ENCODE measurements around the gene EYS.
"Not testable (repeated sequence)": the region's sequence is repeated elsewhere in the genome, so short reads cannot be mapped to it uniquely, and the experiment has no call there.

The EYS gene

GRCh38 chr6:63859528-63859927 lies 1847.5 kb downstream of the EYS start:
- H3K27ac ChIP-seq (ENCODE audit: low read depth, low read length), result no peak overlapping the region
- no peaks in the 10 kb centered on the region for H3K4me1 ChIP-seq (ENCODE audit: control insufficient read depth in 1 of 2, insufficient read depth in 2 of 2, low read length in 2 of 2)
- H3K4me3 ChIP-seq (ENCODE audit: low read depth in 1 of 2, low read length in 2 of 2), result no peak overlapping the region
- H3K9me3 ChIP-seq (ENCODE audit: control insufficient read depth in 1 of 2, low read length in 2 of 2), result no peaks in the 10 kb centered on the region
- no peak overlapping the region for H3K9ac ChIP-seq (ENCODE audit: low read depth in 1 of 2, low read length in 2 of 2)
- H3K27me3 ChIP-seq (ENCODE audit: control insufficient read depth in 1 of 2, insufficient read depth in 2 of 2, low read length in 2 of 2), result no peaks in the 10 kb centered on the region
- H3K36me3 ChIP-seq (ENCODE audit: control insufficient read depth in 1 of 2, insufficient read depth in 2 of 2, low read length in 2 of 2), result no peaks in the 10 kb centered on the region

DNA sequence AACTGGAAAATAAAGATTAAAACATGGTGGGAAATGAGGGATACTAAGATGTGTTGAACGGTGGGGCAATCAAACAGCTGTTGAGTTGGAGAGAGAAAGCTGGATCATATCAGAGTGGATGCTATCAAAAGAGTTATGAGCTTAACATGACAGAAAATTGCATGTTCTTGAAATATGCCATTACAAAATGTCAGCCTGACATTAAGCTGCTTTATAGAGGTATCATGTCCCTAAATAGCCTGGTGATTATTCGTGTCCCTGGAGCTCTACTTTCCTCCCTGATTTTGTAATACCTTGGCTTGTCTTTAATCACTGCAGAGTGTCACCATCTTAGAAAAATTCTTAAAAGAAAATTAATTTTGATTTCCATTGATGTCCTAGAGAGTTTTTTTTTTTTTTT lies 1848.3 kb downstream of the EYS start:
- H3K9ac ChIP-seq (ENCODE audit: low read depth in 1 of 2, low read length in 2 of 2), result no peak overlapping the region

DNA sequence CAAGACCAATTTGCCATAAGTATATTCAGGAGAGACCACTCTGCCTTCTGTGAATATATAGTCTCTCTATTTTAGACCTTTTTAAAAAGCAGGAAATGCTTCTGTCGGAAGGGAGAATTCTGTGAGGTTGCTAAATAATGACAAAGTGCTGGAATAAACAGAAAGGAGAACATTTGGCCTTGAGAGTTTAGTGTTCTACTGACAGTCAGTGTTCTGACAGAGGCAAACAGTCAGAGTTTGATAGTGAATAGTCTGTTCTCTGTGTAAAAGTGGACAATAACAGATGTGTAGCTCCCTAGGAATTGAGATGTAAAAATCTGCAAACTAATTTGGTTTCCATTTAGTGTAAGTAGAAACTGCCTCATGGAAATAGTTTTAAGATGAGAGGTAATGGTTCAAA lies 1850.8 kb downstream of the EYS start:
- Histone ChIP-seq H3K27ac (ENCODE audit: low read depth, low read length) (no peak overlapping the region), H3K9ac (ENCODE audit: low read depth in 1 of 2, low read length in 2 of 2) (no peak overlapping the region), H3K9me3 (ENCODE audit: control insufficient read depth in 1 of 2, low read length in 2 of 2) (no peaks in the 10 kb centered on the region), H3K4me1 (ENCODE audit: control insufficient read depth in 1 of 2, insufficient read depth in 2 of 2, low read length in 2 of 2) (no peaks in the 10 kb centered on the region), H3K36me3 (ENCODE audit: control insufficient read depth in 1 of 2, insufficient read depth in 2 of 2, low read length in 2 of 2) (no peaks in the 10 kb centered on the region), H3K27me3 (ENCODE audit: control insufficient read depth in 1 of 2, insufficient read depth in 2 of 2, low read length in 2 of 2) (no peaks in the 10 kb centered on the region), H3K4me3 (ENCODE audit: low read depth in 1 of 2, low read length in 2 of 2) (no peak overlapping the region)

More for the DNA sequence above, 1848.3 kb downstream of the EYS start:
- Histone ChIP-seq H3K9me3 (ENCODE audit: control insufficient read depth in 1 of 2, low read length in 2 of 2) (no peaks in the 10 kb centered on the region), H3K27me3 (ENCODE audit: control insufficient read depth in 1 of 2, insufficient read depth in 2 of 2, low read length in 2 of 2) (no peaks in the 10 kb centered on the region), H3K4me3 (ENCODE audit: low read depth in 1 of 2, low read length in 2 of 2) (no peak overlapping the region), H3K4me1 (ENCODE audit: control insufficient read depth in 1 of 2, insufficient read depth in 2 of 2, low read length in 2 of 2) (no peaks in the 10 kb centered on the region), H3K36me3 (ENCODE audit: control insufficient read depth in 1 of 2, insufficient read depth in 2 of 2, low read length in 2 of 2) (no peaks in the 10 kb centered on the region), H3K27ac (ENCODE audit: low read depth, low read length) (no peak overlapping the region)

DNA sequence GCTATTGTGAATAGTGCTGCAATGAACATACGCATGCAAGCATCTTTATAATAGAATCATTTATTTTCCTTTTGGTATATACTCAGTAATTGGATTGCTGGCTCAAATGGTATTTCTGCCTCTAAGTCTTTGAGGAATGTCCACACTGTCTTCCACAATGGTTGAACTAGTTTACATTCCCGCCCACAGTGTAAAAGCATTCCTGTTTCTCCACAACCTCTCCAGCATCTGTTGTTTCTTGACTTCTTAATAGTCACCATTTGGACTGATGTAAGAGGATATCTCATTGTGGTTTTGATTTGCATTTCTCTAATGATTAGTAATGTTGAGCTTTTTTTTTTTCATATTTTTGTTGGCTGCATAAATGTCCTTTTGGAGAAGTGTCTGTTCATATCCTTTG lies 1862.7 kb downstream of the EYS start:
- no peak overlapping the region for H3K9ac ChIP-seq (ENCODE audit: low read depth in 1 of 2, low read length in 2 of 2)
- no peaks in the 10 kb centered on the region for H3K27me3 ChIP-seq (ENCODE audit: control insufficient read depth in 1 of 2, insufficient read depth in 2 of 2, low read length in 2 of 2)
- H3K36me3 ChIP-seq (ENCODE audit: control insufficient read depth in 1 of 2, insufficient read depth in 2 of 2, low read length in 2 of 2), result no peaks in the 10 kb centered on the region
- no peaks in the 10 kb centered on the region for H3K9me3 ChIP-seq (ENCODE audit: control insufficient read depth in 1 of 2, low read length in 2 of 2)
- H3K27ac ChIP-seq (ENCODE audit: low read depth, low read length), result no peak overlapping the region
- H3K4me3 ChIP-seq (ENCODE audit: low read depth in 1 of 2, low read length in 2 of 2), result no peak overlapping the region
- no peaks in the 10 kb centered on the region for H3K4me1 ChIP-seq (ENCODE audit: control insufficient read depth in 1 of 2, insufficient read depth in 2 of 2, low read length in 2 of 2)

GRCh38 chr6:63839485-63839884 lies 1867.5 kb downstream of the EYS start:
- Histone ChIP-seq H3K27ac (ENCODE audit: low read depth, low read length) (no peak overlapping the region), H3K36me3 (ENCODE audit: control insufficient read depth in 1 of 2, insufficient read depth in 2 of 2, low read length in 2 of 2) (no peaks in the 10 kb centered on the region), H3K9me3 (ENCODE audit: control insufficient read depth in 1 of 2, low read length in 2 of 2) (no peaks in the 10 kb centered on the region), H3K27me3 (ENCODE audit: control insufficient read depth in 1 of 2, insufficient read depth in 2 of 2, low read length in 2 of 2) (no peaks in the 10 kb centered on the region), H3K9ac (ENCODE audit: low read depth in 1 of 2, low read length in 2 of 2) (no peak overlapping the region), H3K4me1 (ENCODE audit: control insufficient read depth in 1 of 2, insufficient read depth in 2 of 2, low read length in 2 of 2) (no peaks in the 10 kb centered on the region), H3K4me3 (ENCODE audit: low read depth in 1 of 2, low read length in 2 of 2) (no peak overlapping the region)

- not testable (repeated sequence) for H3K36me3 ChIP-seq (ENCODE audit: control insufficient read depth in 1 of 2, insufficient read depth in 2 of 2, low read length in 2 of 2); H3K9ac ChIP-seq (ENCODE audit: low read depth in 1 of 2, low read length in 2 of 2); H3K27ac ChIP-seq (ENCODE audit: low read depth, low read length); H3K4me1 ChIP-seq (ENCODE audit: control insufficient read depth in 1 of 2, insufficient read depth in 2 of 2, low read length in 2 of 2); H3K27me3 ChIP-seq (ENCODE audit: control insufficient read depth in 1 of 2, insufficient read depth in 2 of 2, low read length in 2 of 2); H3K9me3 ChIP-seq (ENCODE audit: control insufficient read depth in 1 of 2, low read length in 2 of 2); H3K4me3 ChIP-seq (ENCODE audit: low read depth in 1 of 2, low read length in 2 of 2)
These were observed 1878.3 kb downstream of the EYS start for GRCh38 chr6:63828678-63829077.

DNA sequence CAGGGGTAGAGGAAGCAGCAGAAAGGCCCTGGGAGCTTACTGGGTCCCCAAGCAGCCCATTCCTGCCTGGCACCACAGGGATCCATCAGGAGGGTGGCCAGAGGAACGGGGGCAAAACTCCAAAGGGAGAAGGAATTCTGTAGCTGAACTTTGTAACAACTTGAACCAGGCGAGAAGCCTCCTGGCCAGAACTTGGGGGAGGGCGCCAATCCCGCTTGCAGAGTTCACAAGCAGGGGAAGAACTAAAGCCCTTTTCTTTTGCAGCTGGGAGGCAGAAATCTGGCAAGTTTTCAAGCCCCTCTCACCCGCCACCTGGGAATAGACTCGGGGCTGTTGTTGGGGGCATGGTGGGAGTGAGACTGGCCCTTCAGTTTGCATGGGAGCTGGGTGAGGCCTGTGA lies 1882.3 kb downstream of the EYS start:
- Histone ChIP-seq H3K9ac (ENCODE audit: low read depth in 1 of 2, low read length in 2 of 2) (no peak overlapping the region), H3K9me3 (ENCODE audit: control insufficient read depth in 1 of 2, low read length in 2 of 2) (peaks cover 0 to 3% of the 10 kb centered on the region in 2 donors), H3K4me1 (ENCODE audit: control insufficient read depth in 1 of 2, insufficient read depth in 2 of 2, low read length in 2 of 2) (no peaks in the 10 kb centered on the region), H3K36me3 (ENCODE audit: control insufficient read depth in 1 of 2, insufficient read depth in 2 of 2, low read length in 2 of 2) (no peaks in the 10 kb centered on the region), H3K4me3 (ENCODE audit: low read depth in 1 of 2, low read length in 2 of 2) (no peak overlapping the region), H3K27me3 (ENCODE audit: control insufficient read depth in 1 of 2, insufficient read depth in 2 of 2, low read length in 2 of 2) (no peaks in the 10 kb centered on the region), H3K27ac (ENCODE audit: low read depth, low read length) (no peak overlapping the region)

GRCh38 chr6:63821442-63821841 lies 1885.6 kb downstream of the EYS start:
- Histone ChIP-seq H3K36me3 (ENCODE audit: control insufficient read depth in 1 of 2, insufficient read depth in 2 of 2, low read length in 2 of 2) (no peaks in the 10 kb centered on the region), H3K4me1 (ENCODE audit: control insufficient read depth in 1 of 2, insufficient read depth in 2 of 2, low read length in 2 of 2) (peaks cover 2 to 3% of the 10 kb centered on the region in 2 donors), H3K27me3 (ENCODE audit: control insufficient read depth in 1 of 2, insufficient read depth in 2 of 2, low read length in 2 of 2) (no peaks in the 10 kb centered on the region), H3K4me3 (ENCODE audit: low read depth in 1 of 2, low read length in 2 of 2) (no peak overlapping the region), H3K9me3 (ENCODE audit: control insufficient read depth in 1 of 2, low read length in 2 of 2) (no peaks in the 10 kb centered on the region), H3K9ac (ENCODE audit: low read depth in 1 of 2, low read length in 2 of 2) (no peak overlapping the region), H3K27ac (ENCODE audit: low read depth, low read length) (no peak overlapping the region)

DNA sequence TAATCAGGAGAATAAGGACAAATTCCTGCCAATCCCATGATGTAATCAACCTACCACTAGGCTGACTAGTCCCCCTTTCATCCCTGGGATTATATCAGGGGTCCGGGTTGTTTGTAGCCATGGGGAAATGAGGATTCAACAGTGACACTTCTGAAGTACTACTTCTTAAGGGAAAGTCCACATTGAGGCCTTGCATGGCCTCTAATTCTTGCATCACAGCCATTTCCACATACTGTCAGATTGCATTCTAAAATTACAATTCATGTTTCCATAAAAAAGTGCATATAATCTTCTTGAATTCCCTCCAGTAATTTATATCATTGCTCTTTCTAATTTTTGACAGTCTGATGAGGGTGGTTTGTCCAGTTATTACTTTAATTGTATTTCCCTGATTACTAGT lies 1887.2 kb downstream of the EYS start:
- no peak overlapping the region for H3K9ac ChIP-seq (ENCODE audit: low read depth in 1 of 2, low read length in 2 of 2)
- peaks cover 3 to 5% of the 10 kb centered on the region in 2 donors for H3K4me1 ChIP-seq (ENCODE audit: control insufficient read depth in 1 of 2, insufficient read depth in 2 of 2, low read length in 2 of 2)
- H3K4me3 ChIP-seq (ENCODE audit: low read depth in 1 of 2, low read length in 2 of 2), result no peak overlapping the region
- no peaks in the 10 kb centered on the region for H3K27me3 ChIP-seq (ENCODE audit: control insufficient read depth in 1 of 2, insufficient read depth in 2 of 2, low read length in 2 of 2)
- H3K27ac ChIP-seq (ENCODE audit: low read depth, low read length), result no peak overlapping the region
- no peaks in the 10 kb centered on the region for H3K9me3 ChIP-seq (ENCODE audit: control insufficient read depth in 1 of 2, low read length in 2 of 2)
- H3K36me3 ChIP-seq (ENCODE audit: control insufficient read depth in 1 of 2, insufficient read depth in 2 of 2, low read length in 2 of 2), result no peaks in the 10 kb centered on the region

DNA sequence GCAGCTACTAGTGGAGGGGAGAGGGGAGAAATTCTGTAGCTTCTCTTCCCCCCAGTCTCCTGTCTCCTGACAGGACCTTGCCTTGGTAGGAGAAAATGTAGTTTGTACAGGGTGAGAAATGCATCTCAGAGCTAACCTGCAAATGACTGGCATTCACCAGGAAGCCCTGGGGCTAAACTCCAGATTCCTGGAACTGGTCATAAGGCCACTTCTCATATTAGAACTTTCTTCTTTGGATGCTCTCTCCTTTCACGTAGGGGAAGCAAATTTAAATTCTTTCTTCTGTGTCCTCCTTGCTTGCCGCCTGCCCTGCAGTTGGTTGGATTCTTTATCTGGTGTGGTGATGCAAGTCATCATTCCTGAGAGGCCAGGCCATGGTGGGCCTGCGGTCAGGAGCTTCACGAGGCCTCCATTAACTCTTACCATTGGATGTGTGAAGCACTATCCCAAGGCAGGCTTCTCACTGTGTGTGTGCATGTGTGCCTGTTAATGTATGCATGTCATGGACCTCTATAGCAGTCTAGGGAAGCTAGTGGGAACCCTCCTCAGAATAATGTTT lies 1889.5 kb downstream of the EYS start:
- H3K4me1 ChIP-seq (ENCODE audit: control insufficient read depth in 1 of 2, insufficient read depth in 2 of 2, low read length in 2 of 2), result peaks cover 3 to 5% of the 10 kb centered on the region in 2 donors
- H3K9me3 ChIP-seq (ENCODE audit: control insufficient read depth in 1 of 2, low read length in 2 of 2), result no peaks in the 10 kb centered on the region
- no peak overlapping the region for H3K4me3 ChIP-seq (ENCODE audit: low read depth in 1 of 2, low read length in 2 of 2)

DNA sequence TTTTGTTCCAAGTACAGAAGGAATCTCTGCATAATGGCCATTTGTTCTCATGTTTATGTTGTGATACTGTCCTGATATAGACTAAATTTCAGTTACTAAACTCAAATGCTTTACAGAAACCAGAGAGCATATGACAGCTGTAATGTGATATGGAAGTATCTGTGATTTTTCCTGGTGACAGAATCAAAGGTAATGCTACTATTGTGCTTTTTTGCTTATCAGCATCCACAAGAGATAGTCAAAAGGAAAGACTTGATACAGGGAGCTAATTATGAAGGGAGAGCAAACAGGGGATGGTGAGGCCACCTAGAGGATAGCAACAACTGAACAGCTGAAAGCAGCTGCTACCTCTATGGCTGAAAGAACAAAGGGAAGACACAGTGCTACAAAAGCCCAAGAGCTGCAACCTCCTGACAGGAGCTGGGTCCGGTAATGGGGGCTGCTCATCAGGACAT lies 1890.0 kb downstream of the EYS start:
- no peak overlapping the region for H3K9ac ChIP-seq (ENCODE audit: low read depth in 1 of 2, low read length in 2 of 2)
- H3K4me3 ChIP-seq (ENCODE audit: low read depth in 1 of 2, low read length in 2 of 2), result no peak overlapping the region
- no peaks in the 10 kb centered on the region for H3K36me3 ChIP-seq (ENCODE audit: control insufficient read depth in 1 of 2, insufficient read depth in 2 of 2, low read length in 2 of 2)
- peaks cover 3 to 5% of the 10 kb centered on the region in 2 donors for H3K4me1 ChIP-seq (ENCODE audit: control insufficient read depth in 1 of 2, insufficient read depth in 2 of 2, low read length in 2 of 2)
- no peak overlapping the region for H3K27ac ChIP-seq (ENCODE audit: low read depth, low read length)
- no peaks in the 10 kb centered on the region for H3K27me3 ChIP-seq (ENCODE audit: control insufficient read depth in 1 of 2, insufficient read depth in 2 of 2, low read length in 2 of 2)
- H3K9me3 ChIP-seq (ENCODE audit: control insufficient read depth in 1 of 2, low read length in 2 of 2), result no peaks in the 10 kb centered on the region

More for the DNA sequence above, 1889.5 kb downstream of the EYS start:
- Histone ChIP-seq H3K36me3 (ENCODE audit: control insufficient read depth in 1 of 2, insufficient read depth in 2 of 2, low read length in 2 of 2) (no peaks in the 10 kb centered on the region), H3K9ac (ENCODE audit: low read depth in 1 of 2, low read length in 2 of 2) (no peak overlapping the region), H3K27ac (ENCODE audit: low read depth, low read length) (no peak overlapping the region), H3K27me3 (ENCODE audit: control insufficient read depth in 1 of 2, insufficient read depth in 2 of 2, low read length in 2 of 2) (no peaks in the 10 kb centered on the region)
